Activated CD4-positive, alpha-beta T cell treated with anti-CD3 and anti-CD28 coated beads, Interleukin-2, amount 50 U/mL, for 16 hours (primary cell): ENCODE data around the gene RERE.

Experiments used
- DNase-seq: peaks from one replicate; pipeline ENCODE4 v3.0.0-alpha.2; 2020

RERE gene

DNA sequence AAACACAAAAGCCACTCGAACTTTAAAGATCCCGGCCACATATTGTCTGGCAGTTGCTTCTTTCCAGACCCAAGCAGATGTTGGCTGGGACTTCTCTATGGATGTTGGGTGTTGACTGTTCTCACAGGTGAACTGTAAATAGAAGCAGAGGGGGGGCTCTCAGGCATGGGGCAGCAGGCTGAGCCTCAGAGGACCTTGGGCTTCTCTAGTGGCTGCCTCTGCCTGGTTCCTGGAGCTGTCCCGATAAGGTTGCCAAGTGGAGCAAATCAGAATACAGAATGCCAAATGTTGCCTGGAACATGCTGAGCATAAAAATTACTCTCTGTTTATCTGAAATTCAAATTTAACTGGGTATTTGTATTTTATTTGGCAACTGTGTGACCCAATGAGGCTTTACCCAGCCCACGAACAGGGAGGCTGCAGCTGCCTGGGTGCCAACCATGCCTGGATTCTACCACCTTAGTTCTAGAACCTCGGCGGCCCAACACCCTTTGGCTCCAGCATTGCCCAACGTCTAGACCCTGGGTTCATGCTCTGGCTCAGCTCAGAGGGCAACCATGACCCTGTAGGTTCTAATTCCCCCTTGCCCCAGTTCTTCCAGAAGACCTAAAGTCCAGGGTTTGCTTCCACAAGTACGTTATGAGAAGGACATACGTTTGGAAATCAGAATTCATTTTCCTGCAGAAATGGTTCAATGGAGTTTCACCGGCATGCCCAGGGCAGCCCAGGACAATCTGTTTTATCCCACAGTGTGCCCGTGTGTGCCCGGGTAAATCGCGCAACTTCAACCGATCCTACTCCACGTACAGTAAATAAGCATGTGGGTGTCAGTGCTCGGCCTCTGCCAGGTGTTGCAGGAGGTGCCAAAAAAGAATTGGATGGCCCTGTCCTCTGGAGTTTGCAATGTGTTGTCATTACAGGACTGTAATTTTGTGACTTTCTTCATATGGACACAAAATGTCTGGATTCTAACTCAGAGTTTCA lies 504.9 kb downstream of the RERE start:
- DNase-seq: no peak

DNA sequence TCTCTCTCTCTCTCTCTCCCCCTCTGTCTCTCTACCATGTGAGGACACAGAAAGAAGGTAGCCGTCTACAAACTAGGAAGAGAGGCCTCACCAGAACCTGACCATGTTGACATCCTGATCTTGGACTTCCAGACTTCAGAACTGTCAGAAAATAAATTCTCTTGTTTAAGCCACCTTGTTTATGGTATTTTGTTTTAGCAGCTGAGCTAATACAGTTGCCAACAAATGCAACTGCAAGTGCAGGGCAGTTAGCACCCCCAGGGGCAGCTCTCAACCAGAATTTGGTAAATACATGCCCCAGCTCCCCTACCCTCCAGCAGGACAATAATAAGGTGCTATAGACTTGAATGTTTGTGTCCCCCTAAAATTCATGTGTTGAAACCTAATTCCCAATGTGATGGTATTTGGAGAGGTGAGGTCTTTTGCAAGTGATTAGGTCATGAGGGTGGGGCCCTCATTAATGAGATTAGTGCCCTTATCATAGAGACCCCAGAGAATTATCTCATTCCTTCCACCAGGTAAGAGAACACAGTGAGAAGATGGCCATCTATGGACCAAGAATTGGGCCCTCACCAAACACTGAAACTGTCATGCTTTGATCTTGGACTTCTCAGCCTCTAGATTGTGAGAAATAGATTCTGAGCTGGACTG lies 506.2 kb downstream of the RERE start:
- no peak for DNase-seq

GRCh38 chr1:8307628-8308027 lies 509.8 kb downstream of the RERE start:
- no peak for DNase-seq

DNA sequence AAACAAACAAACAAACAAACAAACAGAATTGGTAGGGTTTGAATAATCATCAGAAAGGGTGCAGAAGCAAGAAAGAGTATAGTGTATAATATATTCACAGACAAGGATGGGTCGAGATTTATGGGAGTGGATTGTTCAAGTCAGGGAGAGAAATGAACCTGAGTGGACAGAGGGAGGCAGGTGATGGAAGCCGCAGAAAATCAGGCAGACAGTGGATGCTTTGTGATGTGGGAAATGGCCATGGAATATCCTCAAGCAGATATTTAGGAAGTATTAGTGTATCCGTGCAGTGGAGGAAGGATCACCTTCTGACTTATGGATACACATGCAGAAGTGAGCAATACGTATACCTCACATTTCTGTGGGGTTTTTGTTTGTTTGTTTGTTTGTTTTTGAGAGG lies 513.6 kb downstream of the RERE start:
- DNase-seq: no peak

- DNase-seq: no peak
Observed at GRCh38 chr1:8303141-8303540, 514.3 kb downstream of the RERE start.
